Pons (tissue), 1 donor: ENCODE measurements around the gene SUPT3H.
"Not testable (repeated sequence)": the region's sequence is repeated elsewhere in the genome, so short reads cannot be mapped to it uniquely, and the experiment has no call there.

Experiments used
- DNase-seq: peaks from one replicate; pipeline ENCODE4 v3.0.0-alpha.2; 2016; ENCODE audit warnings: low spot score

SUPT3H gene

GRCh38 chr6:45054610-45055009, 323.1 kb downstream of the SUPT3H start:
- DNase-seq = peak; percentile 24

GRCh38 chr6:45052325-45052724, 325.4 kb downstream of the SUPT3H start:
- DNase-seq = no peak

DNA sequence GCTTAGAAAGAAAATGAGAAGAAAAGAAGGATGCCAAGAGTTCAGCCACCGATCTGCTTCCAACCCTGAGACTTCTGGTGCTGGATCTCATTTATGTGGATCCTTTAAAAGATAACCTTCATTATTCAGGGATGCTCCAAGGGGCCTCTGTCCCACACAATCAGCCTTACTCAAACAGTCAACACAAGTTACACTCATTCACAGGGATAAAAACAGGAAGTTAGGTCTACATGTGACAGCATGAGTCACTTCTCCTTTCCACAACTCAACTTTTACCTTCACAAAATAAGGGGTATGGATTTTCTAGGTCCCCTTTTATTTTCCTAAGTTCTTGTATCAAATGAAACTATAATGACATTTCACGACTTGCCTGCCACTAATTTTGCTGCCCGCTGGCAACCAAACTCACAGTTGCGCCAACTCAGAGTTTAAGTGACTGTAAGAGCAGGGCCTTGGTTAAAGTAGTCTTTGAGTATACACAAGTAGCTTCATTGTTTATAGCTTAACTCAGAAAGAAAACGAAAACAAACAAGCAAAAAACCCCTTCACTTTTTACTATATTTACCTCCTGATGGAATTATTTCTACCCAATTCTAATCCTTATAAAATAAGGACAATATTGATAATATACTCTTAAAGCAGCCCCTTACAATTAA, 328.4 kb downstream of the SUPT3H start:
- DNase-seq = peak; percentile 54

DNA sequence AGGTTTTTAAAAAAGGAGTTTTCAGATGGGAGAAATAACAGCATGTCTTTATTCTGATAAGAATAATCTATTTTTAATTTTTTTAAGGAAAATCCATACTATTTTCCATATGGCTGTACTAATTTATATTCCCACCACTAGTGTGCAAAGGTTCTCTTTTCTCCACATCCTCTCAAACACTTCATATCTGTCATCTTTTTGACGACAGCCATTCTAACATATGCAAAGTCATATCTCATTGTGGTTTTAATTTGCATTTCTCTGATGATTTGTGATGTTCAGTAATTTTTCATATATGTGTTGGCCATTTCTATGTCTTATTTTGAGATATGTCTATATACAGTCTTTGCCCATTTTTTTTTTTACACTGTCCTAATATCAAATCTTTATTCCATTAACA, 330.2 kb downstream of the SUPT3H start:
- DNase-seq = no peak

DNA sequence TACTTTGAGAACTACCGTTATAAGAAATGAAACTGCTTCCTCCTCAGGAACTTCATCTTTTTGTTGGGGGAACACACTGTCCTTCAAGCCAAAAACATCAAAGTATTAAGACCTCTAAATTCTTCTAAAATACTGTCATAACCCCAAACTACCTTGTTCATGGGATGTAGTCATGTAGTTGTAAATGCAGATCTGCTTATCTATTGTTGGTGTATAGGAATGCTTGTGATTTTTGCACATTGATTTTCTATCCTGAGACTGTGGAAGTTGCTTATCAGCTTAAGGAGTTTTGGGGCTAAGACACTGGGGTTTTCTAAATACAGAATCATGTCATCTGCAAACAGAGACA, 332.5 kb downstream of the SUPT3H start:
- DNase-seq = no peak

DNA sequence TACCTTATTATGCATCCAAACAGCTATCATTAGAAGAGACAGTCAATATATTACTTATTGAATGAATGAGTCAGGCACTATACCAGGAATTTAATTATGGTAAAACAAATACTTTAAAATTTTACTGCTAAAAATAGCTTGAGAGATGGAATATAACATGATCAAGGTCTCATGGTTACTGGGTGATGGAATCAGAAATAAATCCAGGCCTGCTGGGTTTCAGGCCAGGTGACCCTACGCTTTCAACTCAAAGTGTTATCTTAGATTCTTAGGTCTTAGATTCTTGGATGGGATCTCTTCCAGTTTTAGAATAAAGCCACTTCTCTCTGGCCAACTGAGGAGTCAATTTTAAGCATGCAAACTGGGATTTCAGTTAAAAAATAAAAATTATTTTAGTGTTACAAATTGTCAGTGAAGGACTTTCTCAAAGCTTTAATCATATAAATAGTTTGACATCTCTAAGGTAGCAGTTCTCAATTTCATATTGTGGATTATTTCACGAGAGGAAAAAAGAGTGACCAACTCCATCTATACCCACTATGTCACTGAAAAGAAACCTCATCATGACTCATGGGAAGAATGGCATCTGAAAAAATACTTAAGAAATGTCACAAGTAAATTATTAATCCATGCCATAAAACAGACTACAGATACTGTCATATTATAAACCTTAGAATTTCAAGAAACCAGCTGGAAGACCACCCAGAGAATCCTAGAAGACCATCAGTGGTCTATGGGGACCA, 333.1 kb downstream of the SUPT3H start:
- DNase-seq = no peak

- no peak for DNase-seq
Measured at GRCh38 chr6:45044086-45044485, 333.6 kb downstream of the SUPT3H start.

- DNase-seq = not testable (repeated sequence)
Measured at GRCh38 chr6:45042673-45043072, 335.1 kb downstream of the SUPT3H start.

DNA sequence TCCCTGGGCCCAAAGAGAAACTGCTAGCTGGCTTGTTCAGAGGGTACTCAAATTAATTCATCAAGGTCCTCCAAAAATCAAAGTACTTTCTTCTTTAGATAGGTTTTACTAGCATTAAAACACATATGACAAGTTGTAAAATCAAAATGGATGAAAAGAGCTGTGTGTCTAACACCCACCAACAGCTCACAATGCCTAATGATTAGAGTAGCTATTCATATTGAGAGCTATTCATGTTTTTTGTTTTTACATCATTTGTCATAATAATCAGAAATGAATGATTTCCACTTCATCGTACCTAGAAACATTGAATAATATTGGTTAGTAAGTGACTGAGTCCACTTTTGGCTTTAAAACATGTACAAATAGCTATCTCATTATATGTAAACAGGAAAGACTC, 339.5 kb downstream of the SUPT3H start:
- no peak for DNase-seq

DNA sequence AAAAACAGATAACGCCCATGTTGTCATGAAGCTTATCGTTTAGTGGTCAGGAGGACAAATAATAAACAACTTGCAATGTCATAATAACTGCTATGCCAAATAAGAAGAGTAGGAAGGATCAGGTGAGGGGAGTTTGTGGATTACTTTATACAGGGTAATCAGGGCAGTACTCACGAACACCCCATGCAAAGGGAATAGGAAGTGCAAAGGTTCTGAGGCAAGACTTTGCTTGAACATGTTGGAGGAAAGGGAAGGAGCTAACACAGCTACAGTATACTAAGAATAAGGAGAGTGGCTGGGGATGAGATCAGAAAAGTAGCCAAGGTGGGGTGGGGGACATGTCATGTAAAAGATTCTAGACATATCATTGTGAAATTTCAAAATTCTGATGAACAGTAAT, 341.6 kb downstream of the SUPT3H start:
- DNase-seq = no peak

- no peak for DNase-seq
Measured at GRCh38 chr6:45032426-45032825, 345.3 kb downstream of the SUPT3H start.

- no peak for DNase-seq
Measured at GRCh38 chr6:45031601-45032000, 346.1 kb downstream of the SUPT3H start.

GRCh38 chr6:45027126-45027525, 350.6 kb downstream of the SUPT3H start:
- no peak for DNase-seq

DNA sequence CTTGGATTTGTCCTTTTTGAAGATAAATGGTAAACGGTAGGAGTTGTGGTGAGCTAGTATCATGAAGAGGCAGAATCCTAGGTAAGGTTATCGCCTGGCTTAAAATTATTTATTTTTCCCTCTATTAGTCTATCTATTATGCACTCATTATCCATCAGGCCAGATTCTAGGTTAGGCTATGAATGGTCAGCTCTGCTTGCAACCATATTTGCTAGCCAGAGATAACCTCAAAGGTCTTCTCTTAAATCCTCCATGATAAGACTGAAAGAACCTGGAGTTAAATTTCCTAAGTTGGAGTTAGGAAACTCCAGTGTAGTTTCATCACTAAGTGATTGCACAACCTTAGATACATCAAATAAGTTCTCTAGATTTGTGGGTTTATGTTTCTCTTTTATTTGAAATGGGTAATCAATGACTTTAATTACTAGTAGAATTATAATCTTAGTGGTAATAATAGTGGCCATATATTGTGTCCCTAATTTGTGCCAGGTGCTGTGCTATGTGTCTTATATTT, 351.7 kb downstream of the SUPT3H start:
- DNase-seq = no peak

- no peak for DNase-seq
Measured at GRCh38 chr6:45024610-45025009, 353.1 kb downstream of the SUPT3H start.

DNA sequence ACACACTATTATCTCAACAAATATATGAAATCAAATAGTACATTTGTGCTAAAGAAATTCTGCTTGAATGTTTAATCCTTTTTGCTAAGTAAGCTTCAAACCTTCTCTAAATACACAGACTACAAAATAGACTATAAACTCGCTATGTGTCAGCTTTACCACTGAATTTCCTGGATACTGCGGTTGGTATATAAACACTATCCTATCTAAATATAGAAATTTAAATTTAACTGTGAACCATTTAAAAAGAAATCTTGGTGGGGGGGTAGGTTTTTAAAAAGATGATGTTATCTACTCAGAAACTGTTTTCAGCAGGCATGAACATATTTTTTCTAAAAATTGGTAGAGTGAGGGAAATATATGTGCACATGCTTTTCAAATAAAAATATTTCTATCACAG, 356.1 kb downstream of the SUPT3H start:
- no peak for DNase-seq

DNA sequence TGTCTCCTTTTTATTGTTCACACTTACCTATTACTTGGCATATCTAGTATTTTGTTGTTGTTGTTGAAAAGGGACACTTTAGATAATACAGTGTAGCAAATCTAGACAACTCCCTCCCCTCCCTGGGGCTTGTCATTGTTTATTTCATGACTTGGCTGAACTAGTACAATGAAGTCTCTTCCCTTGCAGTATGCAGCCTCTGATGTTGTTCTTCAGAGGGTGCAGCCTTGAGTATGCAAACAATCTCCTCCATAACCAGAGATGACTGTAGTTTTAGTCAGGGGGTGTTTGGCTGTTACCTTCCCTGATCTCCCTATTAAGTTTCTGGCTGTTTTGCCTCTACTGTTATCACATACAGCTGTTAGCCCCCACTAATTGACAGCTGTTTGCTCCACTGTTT, 365.0 kb downstream of the SUPT3H start:
- DNase-seq = no peak

- no peak for DNase-seq
Measured at GRCh38 chr6:45009576-45009975, 368.2 kb downstream of the SUPT3H start.

- no peak for DNase-seq
Measured at GRCh38 chr6:45006893-45007292, 370.8 kb downstream of the SUPT3H start.

DNA sequence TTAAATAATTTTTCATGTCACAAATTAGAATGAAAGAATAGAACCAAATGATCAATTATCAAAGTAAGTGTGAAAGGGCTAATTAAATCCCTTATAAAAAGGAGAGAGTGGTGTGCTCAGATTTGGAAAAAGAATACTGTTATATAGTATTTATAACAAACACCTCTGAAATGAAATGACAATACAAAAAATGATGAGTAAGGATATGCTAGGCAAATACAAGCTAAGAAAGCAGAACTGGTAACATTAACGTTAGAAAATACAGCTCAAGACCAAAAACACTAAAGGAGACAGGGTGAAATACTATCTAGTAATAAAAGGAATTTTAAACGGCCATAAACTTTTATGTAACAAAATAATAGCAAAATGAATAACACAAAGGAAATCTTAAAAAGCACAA, 373.8 kb downstream of the SUPT3H start:
- DNase-seq = no peak

DNA sequence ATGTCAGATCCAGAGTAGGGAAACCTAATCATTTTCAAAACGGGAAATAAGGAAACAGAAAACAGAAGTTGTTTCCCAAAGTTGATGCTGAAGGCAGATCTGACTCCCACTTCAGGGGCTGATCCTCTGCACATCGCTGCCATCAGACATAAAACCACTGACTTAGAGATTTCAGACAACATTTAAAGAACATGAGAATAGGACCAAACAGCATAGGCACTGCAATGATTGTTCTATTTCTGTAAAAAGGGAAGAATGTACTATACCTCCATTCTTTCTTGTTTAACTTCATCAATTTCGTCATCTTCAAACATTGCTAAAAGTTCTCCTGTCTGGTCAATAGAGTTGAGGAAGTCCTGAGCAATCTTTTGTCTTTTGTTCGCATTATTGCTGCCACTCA, 374.3 kb downstream of the SUPT3H start:
- peak; percentile 78 for DNase-seq

DNA sequence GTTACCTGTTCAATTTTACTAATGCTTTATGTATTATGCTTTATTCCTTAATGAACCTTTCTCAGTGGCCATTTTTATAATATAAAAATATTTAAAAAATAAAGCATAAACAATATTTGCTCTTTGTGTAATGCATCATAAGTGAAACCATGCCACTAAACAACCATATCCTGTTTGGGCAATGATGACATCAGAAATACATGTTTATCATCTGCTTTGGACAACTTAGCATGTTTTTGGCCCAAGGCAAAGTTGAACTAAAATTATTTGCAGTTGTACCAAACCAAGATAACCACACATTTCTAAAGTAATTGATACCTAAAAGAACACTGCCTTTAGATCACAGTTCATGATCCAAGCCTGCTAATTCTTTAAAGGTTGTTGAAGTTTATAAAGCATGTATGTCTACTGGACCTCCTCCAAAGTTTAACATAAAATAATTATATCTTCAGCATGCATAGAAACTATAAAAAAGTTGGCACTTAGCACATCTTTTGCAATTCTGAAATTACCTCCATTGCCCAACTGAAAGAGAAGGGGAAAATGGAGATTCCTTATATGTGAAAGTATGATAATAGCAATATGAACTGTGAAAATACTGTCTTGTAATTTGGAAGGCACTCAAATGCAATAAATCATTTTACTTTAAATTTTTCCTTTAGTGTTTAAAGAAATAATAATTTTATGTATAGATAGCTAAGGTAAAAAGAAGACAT, 375.2 kb downstream of the SUPT3H start:
- no peak for DNase-seq

- DNase-seq = no peak
Measured at GRCh38 chr6:45001663-45002062, 376.1 kb downstream of the SUPT3H start.
